Lung (tissue), 12 donors: ENCODE results near the gene RGS3. TPM values are rescaled to one million over a fixed set of nuclear protein-coding genes. Genes with fewer than 3 reads are reported as not detected.

Source experiments
- ATAC-seq: fragments of 200-7000 bp; cut with Tn5 transposase; one replicate; pipeline ENCODE4 v1.9.1; 2020; ENCODE audit warnings: moderate number of reproducible peaks; ENCODE audit not compliant: insufficient read depth, low FRiP score
- DNase-seq, 3 donors: peaks; one replicate each; pipeline ENCODE4 v3.0.0-alpha.2; 2013 to 2017
- H3K27ac ChIP-seq, 2 donors: one replicate each; pipeline ENCODE4 v1.5.1; 2013; ENCODE audit warnings: mild to moderate bottlenecking in 2 of 2, moderate library complexity in 2 of 2, control low read depth in 1 of 2, inconsistent platforms in 1 of 2, low read depth in 1 of 2, low read length in 1 of 2
- H3K27me3 ChIP-seq, 3 donors: one replicate each; pipeline ENCODE4 v1.5.1; 2013; ENCODE audit warnings: low read length in 2 of 3; ENCODE audit not compliant: control insufficient read depth in 3 of 3, insufficient read depth in 3 of 3
- H3K36me3 ChIP-seq, 4 donors: one replicate each; pipeline ENCODE4 v1.5.1; 2013; ENCODE audit warnings: low read length in 4 of 4, mild to moderate bottlenecking in 1 of 4, moderate library complexity in 1 of 4; ENCODE audit not compliant: control insufficient read depth in 4 of 4, insufficient read depth in 4 of 4
- H3K4me1 ChIP-seq, 5 donors: one replicate each; pipeline ENCODE4 v1.5.1; 2013; ENCODE audit warnings: low read length in 5 of 5, mild to moderate bottlenecking in 2 of 5, moderate library complexity in 1 of 5; ENCODE audit not compliant: control insufficient read depth in 5 of 5, insufficient read depth in 5 of 5
- H3K4me3 ChIP-seq: one replicate; pipeline ENCODE4 v1.5.1; 2013; ENCODE audit warnings: mild to moderate bottlenecking, control low read depth, moderate library complexity
- H3K9ac ChIP-seq, 2 donors: one replicate each; pipeline ENCODE4 v1.5.1; 2013; ENCODE audit warnings: low read length in 2 of 2, control low read depth in 1 of 2; ENCODE audit not compliant: insufficient read depth in 1 of 2
- H3K9me3 ChIP-seq, 4 donors: one replicate each; pipeline ENCODE4 v1.5.1; 2013; ENCODE audit warnings: low read length in 3 of 4, mild to moderate bottlenecking in 1 of 4, moderate library complexity in 1 of 4; ENCODE audit not compliant: control insufficient read depth in 4 of 4, insufficient read depth in 3 of 4
- WGBS, 2 donors: extraction: QIAGEN DNeasy Blood & Tissue Kit; methylation state at CpG; one replicate each; pipeline ENCODE4 v1.1.7; 2013; 5-methylcytosine and 5-hydroxymethylcytosine counted together
- polyA plus RNA-seq, 2 donors: library from polyadenylated mRNA; stranded (reverse); fragments of 200-250 nt; gene quantifications; one replicate each; pipeline ENCODE4 v1.2.1, GENCODE V29; 2013
- total RNA-seq, 2 donors: library from RNA; depleted of rRNA in 1 of 2; stranded (reverse); fragments of >200 nt in 1 of 2; gene quantifications; one replicate each; pipeline ENCODE4 v1.2.1, GENCODE V29; 2014 to 2021
- TF ChIP-seq, protein P1 (sequence below): IDR thresholded peaks from 2 replicates; pipeline ENCODE4 v1.5.1; 2012; ENCODE audit warnings: mild to moderate bottlenecking; ENCODE audit errors: control extremely low read depth, extremely low read depth
- donor health status: control.
- donor health status: control.
- donor health status: Bipolar disorder and iron deficiency.
- donor health status: healthy.
- donor health status: DM: yes; HTN: yes; CAD: no.

RGS3 gene
- total and polyA plus RNA-seq, 4 donors, result 43.0 to 91.8 (median 73.9) TPM

DNA sequence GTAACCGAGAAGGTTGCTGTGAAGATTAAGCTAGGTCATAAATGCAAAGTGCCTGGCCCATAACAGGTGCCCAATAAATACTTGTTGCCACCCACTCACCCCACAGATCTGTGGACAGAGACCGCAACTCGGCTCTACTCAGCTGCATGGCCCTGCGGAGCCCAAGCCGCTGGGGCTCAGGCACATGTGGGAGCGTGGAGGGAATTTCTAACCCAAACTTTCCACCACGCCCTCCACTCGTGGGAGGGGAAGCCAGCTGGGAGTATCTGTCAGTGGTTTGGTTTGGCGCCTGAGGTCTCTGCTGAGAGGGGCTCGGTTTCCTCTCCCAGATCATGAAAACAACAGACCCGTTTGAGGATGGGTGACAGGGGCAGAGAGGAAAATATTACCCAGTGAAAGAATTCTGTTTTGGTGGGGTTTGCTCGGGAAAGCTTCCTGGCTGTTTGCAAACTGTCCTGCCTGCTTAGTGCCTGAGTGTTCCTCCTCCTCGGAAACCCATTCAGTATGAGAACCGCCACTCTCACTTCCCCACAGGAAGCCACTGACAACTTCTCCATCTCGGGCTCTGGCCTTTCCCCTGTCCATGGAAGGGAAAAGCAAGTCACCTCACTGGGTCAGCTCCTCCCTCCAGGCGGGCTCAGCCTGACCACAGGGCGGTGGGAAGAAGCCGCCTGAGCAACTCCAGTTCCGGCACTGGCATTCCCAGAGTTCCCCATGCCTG, 60.1 kb downstream of the RGS3 start:
- TF ChIP-seq, protein P1, sequence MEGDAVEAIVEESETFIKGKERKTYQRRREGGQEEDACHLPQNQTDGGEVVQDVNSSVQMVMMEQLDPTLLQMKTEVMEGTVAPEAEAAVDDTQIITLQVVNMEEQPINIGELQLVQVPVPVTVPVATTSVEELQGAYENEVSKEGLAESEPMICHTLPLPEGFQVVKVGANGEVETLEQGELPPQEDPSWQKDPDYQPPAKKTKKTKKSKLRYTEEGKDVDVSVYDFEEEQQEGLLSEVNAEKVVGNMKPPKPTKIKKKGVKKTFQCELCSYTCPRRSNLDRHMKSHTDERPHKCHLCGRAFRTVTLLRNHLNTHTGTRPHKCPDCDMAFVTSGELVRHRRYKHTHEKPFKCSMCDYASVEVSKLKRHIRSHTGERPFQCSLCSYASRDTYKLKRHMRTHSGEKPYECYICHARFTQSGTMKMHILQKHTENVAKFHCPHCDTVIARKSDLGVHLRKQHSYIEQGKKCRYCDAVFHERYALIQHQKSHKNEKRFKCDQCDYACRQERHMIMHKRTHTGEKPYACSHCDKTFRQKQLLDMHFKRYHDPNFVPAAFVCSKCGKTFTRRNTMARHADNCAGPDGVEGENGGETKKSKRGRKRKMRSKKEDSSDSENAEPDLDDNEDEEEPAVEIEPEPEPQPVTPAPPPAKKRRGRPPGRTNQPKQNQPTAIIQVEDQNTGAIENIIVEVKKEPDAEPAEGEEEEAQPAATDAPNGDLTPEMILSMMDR, result no peak
- Histone ChIP-seq H3K36me3 (peaks cover 0 to 12% (median 0%) of the 10 kb centered on the region in 4 donors), H3K4me3 (no peak overlapping the region), H3K9ac (no peak overlapping the region), H3K27ac (peak overlapping the region; percentile 25 to 33), H3K4me1 (peaks cover 3 to 55% (median 27%) of the 10 kb centered on the region in 5 donors), H3K27me3 (no peaks in the 10 kb centered on the region), H3K9me3 (no peaks in the 10 kb centered on the region)
- ATAC-seq (peak; percentile 79), DNase-seq (peak in 2 of 3 donors; percentile 27 to 53)
- 15 to 35% methylated on average over 19 of the region's 19 CpGs for WGBS, 2 donors

DNA sequence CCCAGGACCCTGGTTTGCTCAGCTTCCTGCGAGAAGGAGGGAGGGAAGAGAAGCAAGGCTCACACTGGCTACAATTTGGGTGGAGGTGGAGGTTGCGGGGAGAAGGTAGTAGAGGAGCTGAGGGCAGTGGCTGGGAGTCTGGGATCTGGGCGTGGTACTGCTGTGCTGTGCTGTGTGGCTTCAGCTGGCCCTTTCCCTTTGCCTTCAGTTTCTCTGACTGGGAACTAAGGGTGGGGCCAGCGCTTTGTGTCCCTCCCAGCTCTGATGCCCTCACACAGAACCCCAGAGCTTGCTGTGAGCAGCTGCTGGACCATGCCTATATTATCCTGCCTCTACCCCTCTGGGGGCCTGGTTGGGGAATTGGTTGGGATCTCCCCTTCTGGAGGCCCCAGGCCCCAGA, 60.9 kb downstream of the RGS3 start:
- ATAC-seq (no peak), DNase-seq (no peak)
- Histone ChIP-seq H3K36me3 (peaks cover 0 to 19% (median 0%) of the 10 kb centered on the region in 4 donors), H3K4me1 (peaks cover 3 to 55% (median 27%) of the 10 kb centered on the region in 5 donors), H3K4me3 (no peak overlapping the region), H3K27ac (peak overlapping the region in 1 of 2 donors; percentile 33), H3K27me3 (no peaks in the 10 kb centered on the region), H3K9me3 (no peaks in the 10 kb centered on the region), H3K9ac (no peak overlapping the region)
- WGBS, 2 donors, result 74 to 92% methylated on average over 4 of the region's 4 CpGs
- TF ChIP-seq, protein P1, result no peak

DNA sequence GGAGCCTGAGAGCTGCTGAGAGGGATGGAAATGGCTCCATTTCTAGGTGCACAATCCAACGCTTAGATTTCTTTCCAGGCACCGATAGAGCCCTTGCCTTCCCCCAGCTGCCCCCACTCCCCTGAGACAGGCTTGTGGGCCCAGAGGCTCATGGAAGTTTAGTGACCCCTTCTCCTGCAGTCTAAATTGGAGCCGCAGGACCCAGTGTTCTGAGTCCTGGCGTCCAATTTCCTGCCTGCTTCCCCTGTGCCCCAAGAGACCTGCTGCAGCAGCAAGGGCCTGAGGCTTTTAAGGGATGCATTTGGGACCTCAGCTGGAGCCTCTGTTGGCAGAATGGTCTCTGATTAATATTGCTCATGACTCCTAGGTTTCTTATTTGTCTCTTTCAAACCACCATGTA, 61.7 kb downstream of the RGS3 start:
- Histone ChIP-seq H3K9me3 (no peaks in the 10 kb centered on the region), H3K4me3 (no peak overlapping the region), H3K27ac (peak overlapping the region in 1 of 2 donors; percentile 33), H3K4me1 (peaks cover 3 to 55% (median 27%) of the 10 kb centered on the region in 5 donors), H3K9ac (no peak overlapping the region), H3K27me3 (no peaks in the 10 kb centered on the region), H3K36me3 (peaks cover 0 to 16% (median 0%) of the 10 kb centered on the region in 4 donors)
- 65 to 84% methylated on average over 4 of the region's 4 CpGs for WGBS, 2 donors
- DNase-seq (no peak), ATAC-seq (no peak)
- TF ChIP-seq, protein P1, result no peak
